Neutrophil (primary cell): ENCODE data around the gene ZNF337.
"Not testable (repeated sequence)": the region's sequence is repeated elsewhere in the genome, so short reads cannot be mapped to it uniquely, and the experiment has no call there.

Source experiments
- H3K27ac ChIP-seq: fragments of 200-600 bp; sonication (generic); 2 replicates; pipeline ENCODE4 v1.5.1; 2016; ENCODE audit warnings: mild to moderate bottlenecking, moderate library complexity
- H3K27me3 ChIP-seq: fragments of 200-600 bp; sonication (generic); 2 replicates; pipeline ENCODE4 v1.6.0; 2016; ENCODE audit warnings: mild to moderate bottlenecking
- H3K36me3 ChIP-seq: fragments of 200-600 bp; sonication (generic); 2 replicates; pipeline ENCODE4 v1.5.1; 2017
- H3K4me1 ChIP-seq, 2 experiments: fragments of 200-600 bp in 1 of 2; sonication (generic) in 1 of 2; 1 replicate in 1 of 2; 2 replicates in 1 of 2; pipeline versions ENCODE4 v1.5.1 to v1.6.1; 2013 to 2016; ENCODE audit warnings: low read depth in 1 of 2, low read length in 1 of 2, mild to moderate bottlenecking in 1 of 2, moderate library complexity in 1 of 2; ENCODE audit not compliant: control insufficient read depth in 1 of 2, insufficient read depth in 1 of 2
- H3K4me3 ChIP-seq, 2 experiments: fragments of 200-600 bp in 1 of 2; sonication (generic) in 1 of 2; 1 replicate in 1 of 2; 2 replicates in 1 of 2; pipeline ENCODE4 v1.5.1; 2013 to 2016; ENCODE audit warnings: low read depth in 1 of 2, low read length in 1 of 2, mild to moderate bottlenecking in 1 of 2, moderate library complexity in 1 of 2
- H3K9me3 ChIP-seq: fragments of 200-600 bp; sonication (generic); 2 replicates; pipeline ENCODE4 v1.5.1; 2016
- CTCF ChIP-seq: fragments of 200-600 bp; sonication (generic); IDR thresholded peaks from 2 replicates; pipeline ENCODE4 v1.5.1; 2016; ENCODE audit warnings: antibody characterized with exemption

Gene ZNF337

GRCh38 chr20:25725639-25726038 is 29.0 kb upstream of the ZNF337 start:
- H3K4me3 ChIP-seq, result no peak overlapping the region
- peaks cover 11% of the 10 kb centered on the region for H3K9me3 ChIP-seq
- no peak overlapping the region for H3K27ac ChIP-seq
- H3K27me3 ChIP-seq, result no peaks in the 10 kb centered on the region
- no peaks in the 10 kb centered on the region for H3K36me3 ChIP-seq
- no peak for TF ChIP-seq CTCF
- no peaks in the 10 kb centered on the region for H3K4me1 ChIP-seq

DNA sequence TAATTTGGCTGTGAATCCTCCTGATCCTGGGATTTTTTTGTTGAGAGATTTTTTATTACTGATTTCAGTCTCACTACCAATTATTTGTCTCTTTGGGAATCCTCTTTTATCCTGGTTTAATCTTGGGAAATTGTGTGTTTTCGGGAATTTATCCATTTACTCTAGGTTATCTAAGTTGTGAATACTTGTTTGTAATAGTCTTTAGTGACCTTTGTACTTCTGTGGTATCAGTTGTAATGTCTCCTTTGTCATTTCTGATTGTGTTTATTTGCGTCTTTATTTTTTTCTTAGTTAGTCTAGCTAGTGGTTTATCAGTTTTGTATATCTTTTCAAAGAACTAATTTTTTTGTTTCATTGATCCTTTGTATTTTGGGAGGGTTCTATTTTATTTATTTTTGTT is 27.3 kb upstream of the ZNF337 start:
- peaks cover 11% of the 10 kb centered on the region for H3K9me3 ChIP-seq
- TF ChIP-seq CTCF, result no peak
- H3K27ac ChIP-seq, result no peak overlapping the region

GRCh38 chr20:25720285-25720684 is 23.6 kb upstream of the ZNF337 start:
- Histone ChIP-seq H3K4me1 (no peaks in the 10 kb centered on the region), H3K9me3 (no peaks in the 10 kb centered on the region), H3K4me3 (no peak overlapping the region), H3K27ac (no peak overlapping the region), H3K27me3 (no peaks in the 10 kb centered on the region), H3K36me3 (no peaks in the 10 kb centered on the region)
- TF ChIP-seq CTCF, result no peak

More for the DNA sequence above, 27.3 kb upstream of the ZNF337 start:
- Histone ChIP-seq H3K4me3 (no peak overlapping the region), H3K36me3 (no peaks in the 10 kb centered on the region), H3K27me3 (no peaks in the 10 kb centered on the region), H3K4me1 (no peaks in the 10 kb centered on the region)

DNA sequence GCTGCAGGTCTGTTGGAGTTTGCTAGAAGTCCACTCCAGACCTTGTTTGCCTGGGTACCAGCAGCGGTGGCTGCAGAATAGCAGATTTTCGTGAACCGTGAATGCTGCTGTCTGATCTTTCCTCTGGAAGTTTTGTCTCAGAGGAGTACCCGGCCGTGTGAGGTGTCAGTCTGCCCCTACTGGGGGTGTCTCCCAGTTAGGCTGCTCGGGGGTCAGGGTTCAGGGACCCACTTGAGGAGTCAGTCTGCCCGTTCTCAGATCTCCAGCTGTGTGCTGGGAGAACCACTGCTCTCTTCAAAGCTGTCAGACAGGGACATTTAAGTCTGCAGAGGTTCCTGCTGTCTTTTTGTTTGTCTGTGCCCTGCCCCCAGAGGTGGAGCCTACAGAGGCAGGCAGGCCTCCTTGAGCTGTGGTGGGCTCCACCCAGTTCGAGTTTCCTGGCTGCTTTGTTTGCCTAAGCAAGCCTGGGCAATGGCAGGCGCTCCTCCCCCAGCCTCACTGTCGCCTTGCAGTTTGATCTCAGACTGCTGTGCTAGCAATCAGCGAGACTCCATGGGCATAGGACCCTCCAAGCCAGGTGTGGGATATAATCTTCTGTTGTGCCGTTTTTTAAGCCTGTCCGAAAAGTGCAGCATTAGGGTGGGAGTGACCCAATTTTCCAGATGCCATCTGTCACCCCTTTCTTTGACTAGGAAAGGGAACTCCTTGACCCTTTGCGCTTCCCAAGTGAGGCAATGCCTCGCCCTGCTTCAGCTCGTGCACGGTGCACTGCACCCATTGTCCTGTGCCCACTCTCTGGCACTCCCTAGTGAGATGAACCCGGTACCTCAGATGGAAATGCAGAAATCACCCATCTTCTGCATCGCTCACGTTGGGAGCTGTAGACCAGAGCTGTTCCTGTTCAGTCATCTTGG is 22.5 kb upstream of the ZNF337 start:
- not testable (repeated sequence) for H3K36me3 ChIP-seq, H3K4me3 ChIP-seq, H3K4me1 ChIP-seq, H3K9me3 ChIP-seq, H3K27me3 ChIP-seq, H3K27ac ChIP-seq

- Histone ChIP-seq H3K4me3 (no peak overlapping the region), H3K27ac (no peak overlapping the region), H3K27me3 (no peaks in the 10 kb centered on the region), H3K4me1 (no peaks in the 10 kb centered on the region), H3K36me3 (no peaks in the 10 kb centered on the region), H3K9me3 (no peaks in the 10 kb centered on the region)
- TF ChIP-seq CTCF, result no peak
These were observed 11.0 kb upstream of the ZNF337 start for GRCh38 chr20:25707695-25708094.

GRCh38 chr20:25706793-25707192 is 10.1 kb upstream of the ZNF337 start:
- no peaks in the 10 kb centered on the region for H3K9me3 ChIP-seq
- TF ChIP-seq CTCF, result no peak
- H3K27ac ChIP-seq, result no peak overlapping the region
- no peaks in the 10 kb centered on the region for H3K36me3 ChIP-seq
- H3K4me1 ChIP-seq, result no peaks in the 10 kb centered on the region
- H3K27me3 ChIP-seq, result no peaks in the 10 kb centered on the region
- no peak overlapping the region for H3K4me3 ChIP-seq
